ENCODE results near the gene PPEF2. TPM values are rescaled to one million over a fixed set of nuclear protein-coding genes. Genes with fewer than 3 reads are reported as not detected.

Gene PPEF2
- total RNA-seq, 3 donors from 2014 or later (not counting 1 experiment from before 2014, with no cell fraction given), result 0.21 to 0.33 (median 0.32) TPM

DNA sequence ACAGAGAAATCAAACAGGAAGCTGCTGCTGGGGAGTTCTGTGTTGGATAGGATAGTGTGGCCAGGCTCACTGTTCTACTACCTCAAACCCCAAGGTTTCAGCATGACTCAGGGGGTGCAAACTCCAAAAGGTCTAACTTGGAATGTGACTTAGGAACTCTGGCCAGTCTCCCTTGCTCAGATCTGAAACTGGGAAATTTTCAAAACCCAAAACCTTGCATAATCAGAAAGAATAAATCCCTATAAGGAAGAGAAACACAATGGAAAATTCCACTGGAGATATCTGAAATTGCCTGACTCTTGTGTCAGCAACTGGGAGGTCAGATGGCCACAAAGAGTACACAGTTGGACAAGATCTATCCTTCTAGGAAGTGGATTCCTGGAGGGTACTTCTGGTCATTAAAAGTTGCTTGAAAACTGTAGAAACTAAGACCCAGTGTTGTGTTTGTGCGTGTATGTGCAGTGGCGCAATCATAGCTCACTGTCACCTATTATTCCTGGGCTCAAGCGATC is 58.0 kb downstream of the PPEF2 start:
- intact Hi-C loops (cut with micrococcal nuclease), result no loop called here
- Mint-ChIP-seq H3K4me1 (peaks cover 0 to 4% of the 10 kb centered on the region in 2 donors), H3K36me3 (no peaks in the 10 kb centered on the region), H3K9me3 (no peaks in the 10 kb centered on the region), H3K27me3 (ENCODE audit: low read depth in 2 of 2) (no peaks in the 10 kb centered on the region), H3K27ac (no peak overlapping the region), H3K4me3 (no peak overlapping the region)
- Histone ChIP-seq H3K27ac (ENCODE audit: low read length) (no peak overlapping the region), H3K4me3 (ENCODE audit: low read length) (no peak overlapping the region), H3K27me3 (ENCODE audit: control insufficient read depth, insufficient read depth, low read length) (no peaks in the 10 kb centered on the region), H3K4me1 (ENCODE audit: control insufficient read depth, insufficient read depth, low read length) (no peaks in the 10 kb centered on the region), H3K9me3 (ENCODE audit: control insufficient read depth, insufficient read depth, low read length) (no peaks in the 10 kb centered on the region), H3K36me3 (ENCODE audit: control insufficient read depth, insufficient read depth, low read length) (no peaks in the 10 kb centered on the region)
- WGBS (ENCODE audit: insufficient coverage), result 95% methylated on average over 3 of the region's 3 CpGs
- TF ChIP-seq CTCF (IDR thresholded peaks at IDR 0.05), result no peak
- DNase-seq, result no peak
- no peak for ATAC-seq

DNA sequence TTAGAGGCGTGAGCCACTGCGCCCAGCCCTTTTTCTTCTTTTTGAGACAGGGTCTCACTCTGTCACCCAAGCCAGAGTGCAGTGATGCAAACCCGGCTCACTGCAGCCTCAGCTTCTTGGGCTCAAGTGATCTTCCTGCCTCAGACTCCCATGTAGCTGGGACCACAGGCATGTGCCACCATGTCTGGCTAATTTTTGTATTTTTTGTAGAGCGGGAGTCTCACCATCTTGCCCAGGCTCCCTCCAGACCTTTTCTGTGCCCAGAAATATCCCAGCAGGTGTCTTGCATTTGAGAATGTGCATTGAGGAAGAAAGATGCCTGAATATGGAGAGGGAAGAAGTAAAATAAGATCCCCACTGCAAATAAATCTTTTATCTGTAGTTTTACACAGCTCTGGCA is 58.7 kb downstream of the PPEF2 start:
- DNase-seq (no peak), ATAC-seq (no peak)
- no peak overlapping the region for H3K27ac Mint-ChIP-seq
- no peaks in the 10 kb centered on the region for H3K27me3 Mint-ChIP-seq (ENCODE audit: low read depth in 2 of 2)
- intact Hi-C loops (cut with micrococcal nuclease), result no loop called here
- Histone ChIP-seq H3K4me3 (ENCODE audit: low read length) (no peak overlapping the region), H3K9me3 (ENCODE audit: control insufficient read depth, insufficient read depth, low read length) (no peaks in the 10 kb centered on the region), H3K4me1 (ENCODE audit: control insufficient read depth, insufficient read depth, low read length) (no peaks in the 10 kb centered on the region), H3K27ac (ENCODE audit: low read length) (no peak overlapping the region), H3K27me3 (ENCODE audit: control insufficient read depth, insufficient read depth, low read length) (no peaks in the 10 kb centered on the region), H3K36me3 (ENCODE audit: control insufficient read depth, insufficient read depth, low read length) (no peaks in the 10 kb centered on the region)
- no peak for TF ChIP-seq CTCF (IDR thresholded peaks at IDR 0.05)
- H3K4me3 Mint-ChIP-seq, result no peak overlapping the region
- H3K36me3 Mint-ChIP-seq, result no peaks in the 10 kb centered on the region
- no peaks in the 10 kb centered on the region for H3K9me3 Mint-ChIP-seq
- peaks cover 0 to 4% of the 10 kb centered on the region in 2 donors for H3K4me1 Mint-ChIP-seq
- 89% methylated on average over 4 of the region's 4 CpGs for WGBS (ENCODE audit: insufficient coverage)

- Histone ChIP-seq H3K4me1 (ENCODE audit: control insufficient read depth, insufficient read depth, low read length) (no peaks in the 10 kb centered on the region), H3K27me3 (ENCODE audit: control insufficient read depth, insufficient read depth, low read length) (no peaks in the 10 kb centered on the region), H3K36me3 (ENCODE audit: control insufficient read depth, insufficient read depth, low read length) (no peaks in the 10 kb centered on the region), H3K27ac (ENCODE audit: low read length) (no peak overlapping the region), H3K9me3 (ENCODE audit: control insufficient read depth, insufficient read depth, low read length) (no peaks in the 10 kb centered on the region), H3K4me3 (ENCODE audit: low read length) (no peak overlapping the region)
- no peaks in the 10 kb centered on the region for H3K4me1 Mint-ChIP-seq
- no peak for DNase-seq
- intact Hi-C loops (cut with micrococcal nuclease), result no loop called here
- H3K27ac Mint-ChIP-seq, result no peak overlapping the region
- H3K27me3 Mint-ChIP-seq (ENCODE audit: low read depth in 2 of 2), result no peaks in the 10 kb centered on the region
- 96% methylated on average over 6 of the region's 8 CpGs for WGBS (ENCODE audit: insufficient coverage)
- H3K9me3 Mint-ChIP-seq, result no peaks in the 10 kb centered on the region
- TF ChIP-seq CTCF (IDR thresholded peaks at IDR 0.05), result no peak
- no peak for ATAC-seq
- no peaks in the 10 kb centered on the region for H3K36me3 Mint-ChIP-seq
- no peak overlapping the region for H3K4me3 Mint-ChIP-seq
Observed at GRCh38 chr4:75841641-75842520, 60.4 kb downstream of the PPEF2 start.

Data from natural killer cell (primary cell).